ENCODE measurements around the gene CAMK2N1. TPM values are rescaled to one million over a fixed set of nuclear protein-coding genes. Genes with fewer than 3 reads are reported as not detected.

The CAMK2N1 gene
- total and polyA plus RNA-seq, 2 of the 13 experiments (the other 11 are each of a cell fraction or from before 2014, with no cell fraction given): 38.0 to 38.6 TPM

- TF ChIP-seq TCF7 (IDR thresholded peaks at IDR 0.05; ENCODE audit: low read depth) (no peak), RBFOX2 (IDR thresholded peaks at IDR 0.05; ENCODE audit: low read depth, low read length) (peak; percentile 36), ZNF292 (CRISPR knock-in tag; IDR thresholded peaks at IDR 0.05; ENCODE audit: borderline replicate concordance, low read depth) (0 out of 2 replicates have a peak, but pooled peaks have one; percentile 16), ZBTB4 (CRISPR knock-in tag; IDR thresholded peaks at IDR 0.05; ENCODE audit: borderline replicate concordance) (no peak), ZBTB7A (CRISPR knock-in tag; IDR thresholded peaks at IDR 0.05) (0 out of 2 replicates have a peak, but pooled peaks have one; percentile 27), SP2 (CRISPR knock-in tag; IDR thresholded peaks at IDR 0.05) (0 out of 2 replicates have a peak, but pooled peaks have one; percentile 1), DPF2 (CRISPR knock-in tag; IDR thresholded peaks at IDR 0.05; ENCODE audit: borderline replicate concordance, low read depth) (0 out of 2 replicates have a peak, but pooled peaks have one; percentile 41), REL (CRISPR knock-in tag; conservative IDR thresholded peaks at IDR 0.05) (0 out of 2 replicates have a peak, but pooled peaks have one; percentile 22), ZBTB43 (CRISPR knock-in tag; conservative IDR thresholded peaks at IDR 0.05) (0 out of 2 replicates have a peak, but pooled peaks have one; percentile 16), ZNF383 (CRISPR knock-in tag; IDR thresholded peaks at IDR 0.05; ENCODE audit: borderline replicate concordance) (peak; percentile 26; the same call in 1 of the 2 replicates), ZHX1 (CRISPR knock-in tag; IDR thresholded peaks at IDR 0.05; ENCODE audit: low read depth) (0 out of 2 replicates have a peak, but pooled peaks have one; percentile 18), RORA (CRISPR knock-in tag; IDR thresholded peaks at IDR 0.05) (no peak), ONECUT2 (CRISPR knock-in tag; IDR thresholded peaks at IDR 0.05) (0 out of 2 replicates have a peak, but pooled peaks have one; percentile 41), TFAP4 (IDR thresholded peaks at IDR 0.05; ENCODE audit: borderline replicate concordance, low read depth) (peak; percentile 28; the same call in 1 of the 2 replicates), ZSCAN31 (CRISPR knock-in tag; IDR thresholded peaks at IDR 0.05; ENCODE audit: low read depth) (no peak), BCLAF1 (IDR thresholded peaks at IDR 0.05) (no peak), ZNF816 (CRISPR knock-in tag; IDR thresholded peaks at IDR 0.05; ENCODE audit: borderline replicate concordance) (no peak)
These were observed 4.9 kb downstream of the CAMK2N1 start (continued) for GRCh38 chr1:20480951-20481617.
